Activated CD4-positive, alpha-beta T cell treated with anti-CD3 and anti-CD28 coated beads, Interleukin-2, amount 10 ng/mL, durations not matched to agents 7 days and 5 days (primary cell): Measurements from ENCODE around the gene CCNY. TPM values are rescaled to one million over a fixed set of nuclear protein-coding genes. Genes with fewer than 3 reads are reported as not detected.
A peak's percentile ranks its signal among the peaks of the same experiment; 100 is the strongest.
"Not testable (repeated sequence)": the region's sequence is repeated elsewhere in the genome, so short reads cannot be mapped to it uniquely, and the experiment has no call there.

Experiments
- CTCF ChIA-PET: fragments of 350-600 bp; sonication (Branson Sonifier 250); formaldehyde crosslinking; loops from one replicate; lab custom pipeline; 2021; ENCODE audit warnings: antibody characterized with exemption; lab: Charles Lee
- POLR2A ChIA-PET: fragments of 350-600 bp; sonication (Branson Sonifier 250); formaldehyde crosslinking; loops from one replicate; lab custom pipeline; 2021; ENCODE audit warnings: antibody characterized with exemption; lab: Charles Lee
- DNase-seq: peaks from one replicate; pipeline ENCODE4 v3.0.0-alpha.2; 2020
- H3K27ac Mint-ChIP-seq: one replicate; pipeline ENCODE4 v1.8.0; 2021; ENCODE audit warnings: mild to moderate bottlenecking, moderate library complexity, mixed read lengths
- H3K27me3 Mint-ChIP-seq: one replicate; pipeline ENCODE4 v1.8.0; 2021; ENCODE audit warnings: mixed read lengths
- H3K36me3 Mint-ChIP-seq: one replicate; pipeline ENCODE4 v1.8.0; 2021; ENCODE audit warnings: low read depth, mixed read lengths
- H3K4me1 Mint-ChIP-seq: one replicate; pipeline ENCODE4 v1.8.0; 2021; ENCODE audit warnings: mixed read lengths
- H3K4me3 Mint-ChIP-seq: one replicate; pipeline ENCODE4 v1.8.0; 2021; ENCODE audit warnings: mild to moderate bottlenecking, moderate library complexity, mixed read lengths
- H3K9me3 Mint-ChIP-seq: one replicate; pipeline ENCODE4 v1.8.0; 2021; ENCODE audit warnings: mixed read lengths
- total RNA-seq, 2 experiments: library from RNA; stranded (reverse); gene quantifications; one replicate each; pipeline ENCODE4 v1.2.3, GENCODE V29; 2021

CCNY gene
- total RNA-seq, 2 experiments from 2014 or later = 67.4 to 76.4 TPM

DNA sequence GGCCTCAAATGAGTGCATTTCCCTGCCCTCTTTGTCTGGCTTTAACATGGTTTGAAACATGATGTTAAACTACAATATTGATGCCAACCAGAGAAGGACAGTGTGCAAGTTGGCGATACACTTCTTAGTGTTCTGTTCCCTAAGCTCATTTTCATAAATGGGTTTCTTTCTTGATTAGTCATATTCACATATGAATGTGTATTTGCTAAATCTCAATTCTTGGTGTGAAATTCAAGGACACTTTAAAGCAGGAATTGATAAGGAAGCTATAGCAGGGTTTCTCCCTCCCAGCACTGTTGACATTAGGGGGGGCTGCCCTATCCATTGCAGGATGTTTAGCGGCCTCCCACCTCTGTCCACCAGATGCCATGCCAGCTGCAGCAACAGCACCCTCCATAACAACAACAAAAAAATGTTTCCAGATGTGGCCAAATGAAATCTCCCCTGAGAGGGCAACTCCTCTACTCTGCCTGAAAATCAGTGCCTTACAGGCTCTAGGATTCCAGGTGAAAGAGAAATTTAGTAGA, 13.1 kb downstream of the CCNY start:
- Mint-ChIP-seq H3K27ac (no peak overlapping the region), H3K4me3 (no peak overlapping the region), H3K36me3 (peaks cover 9% of the 10 kb centered on the region), H3K27me3 (no peaks in the 10 kb centered on the region), H3K9me3 (no peaks in the 10 kb centered on the region), H3K4me1 (peaks cover 64% of the 10 kb centered on the region)
- CTCF ChIA-PET = interaction anchor here (1.3 to 1.8 kb wide), 3 partner anchors 10 to 224 kb away, joined by 4 to 7 read pairs (median 6); no protein-coding TSS in a partner anchor
- DNase-seq = no peak
- POLR2A ChIA-PET = no interaction called here

- CTCF ChIA-PET = interaction anchor here (1.0 to 1.8 kb wide), 4 partner anchors 9 to 225 kb away, joined by 3 to 7 read pairs (median 4); no protein-coding TSS in a partner anchor
- Mint-ChIP-seq H3K4me3 (no peak overlapping the region), H3K27me3 (no peaks in the 10 kb centered on the region)
Measured at GRCh38 chr10:35351021-35351420, 14.7 kb downstream of the CCNY start.

GRCh38 chr10:35352097-35352496, 15.8 kb downstream of the CCNY start:
- peaks cover 6% of the 10 kb centered on the region for H3K36me3 Mint-ChIP-seq
- CTCF ChIA-PET = interaction anchor here (1.7 kb wide), 1 partner anchor 8 kb away, joined by 4 read pairs; no protein-coding TSS in a partner anchor
- H3K4me1 Mint-ChIP-seq = peaks cover 75% of the 10 kb centered on the region
- no peak overlapping the region for H3K27ac Mint-ChIP-seq
- H3K9me3 Mint-ChIP-seq = no peaks in the 10 kb centered on the region
- no peak overlapping the region for H3K4me3 Mint-ChIP-seq
- H3K27me3 Mint-ChIP-seq = no peaks in the 10 kb centered on the region
- DNase-seq = no peak
- POLR2A ChIA-PET = no interaction called here

More at GRCh38 chr10:35351021-35351420, 14.7 kb downstream of the CCNY start:
- Mint-ChIP-seq H3K4me1 (peaks cover 68% of the 10 kb centered on the region), H3K27ac (no peak overlapping the region), H3K36me3 (peaks cover 6% of the 10 kb centered on the region), H3K9me3 (no peaks in the 10 kb centered on the region)
- POLR2A ChIA-PET = no interaction called here
- DNase-seq = no peak

GRCh38 chr10:35352512-35352911, 16.2 kb downstream of the CCNY start:
- Mint-ChIP-seq H3K4me1 (peaks cover 76% of the 10 kb centered on the region), H3K27me3 (no peaks in the 10 kb centered on the region), H3K4me3 (peak overlapping the region; percentile 16), H3K27ac (no peak overlapping the region), H3K9me3 (no peaks in the 10 kb centered on the region), H3K36me3 (peaks cover 7% of the 10 kb centered on the region)
- DNase-seq = peak; percentile 29
- POLR2A ChIA-PET = no interaction called here
- CTCF ChIA-PET = interaction anchor here (1.3 to 1.7 kb wide), 2 partner anchors 8 to 226 kb away, joined by 3 to 4 read pairs; no protein-coding TSS in a partner anchor

DNA sequence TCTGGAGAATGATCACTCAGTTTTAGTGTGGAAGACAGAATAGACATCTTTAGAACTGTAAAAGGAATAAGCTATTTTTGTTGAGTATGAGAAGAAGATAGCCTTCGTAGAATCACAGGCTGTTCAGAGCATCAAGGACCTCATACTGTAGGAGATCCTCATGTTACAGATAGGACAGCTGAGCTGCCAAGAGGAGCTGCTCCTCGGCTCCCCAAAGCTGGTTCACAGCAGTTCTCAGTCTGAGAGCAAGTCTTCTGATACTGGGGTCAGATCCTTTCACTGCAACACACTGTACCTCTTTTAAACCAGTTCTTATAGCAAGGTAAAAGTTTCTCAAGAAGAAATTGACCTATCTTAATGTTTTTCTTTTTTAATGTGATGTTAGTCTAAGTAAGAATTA, 17.1 kb downstream of the CCNY start:
- CTCF ChIA-PET = interaction anchor here (0.6 to 1.3 kb wide), 3 partner anchors 8 to 227 kb away, joined by 3 to 5 read pairs (median 3); no protein-coding TSS in a partner anchor
- no peak overlapping the region for H3K27ac Mint-ChIP-seq
- no peaks in the 10 kb centered on the region for H3K9me3 Mint-ChIP-seq
- H3K4me3 Mint-ChIP-seq = no peak overlapping the region
- no peaks in the 10 kb centered on the region for H3K27me3 Mint-ChIP-seq
- H3K4me1 Mint-ChIP-seq = peaks cover 81% of the 10 kb centered on the region
- DNase-seq = no peak
- peaks cover 8% of the 10 kb centered on the region for H3K36me3 Mint-ChIP-seq
- POLR2A ChIA-PET = no interaction called here

- H3K4me1 Mint-ChIP-seq = peaks cover 81% of the 10 kb centered on the region
- H3K36me3 Mint-ChIP-seq = peaks cover 8% of the 10 kb centered on the region
- ChIA-PET CTCF (interaction anchor here (0.6 to 1.3 kb wide), 4 partner anchors 8 to 228 kb away, joined by 3 to 5 read pairs (median 3); partner anchors contain the start of gene CREM), POLR2A (no interaction called here)
- no peak overlapping the region for H3K4me3 Mint-ChIP-seq
- H3K27ac Mint-ChIP-seq = no peak overlapping the region
- H3K27me3 Mint-ChIP-seq = no peaks in the 10 kb centered on the region
- no peaks in the 10 kb centered on the region for H3K9me3 Mint-ChIP-seq
- no peak for DNase-seq
Measured at GRCh38 chr10:35353805-35354204, 17.5 kb downstream of the CCNY start.

DNA sequence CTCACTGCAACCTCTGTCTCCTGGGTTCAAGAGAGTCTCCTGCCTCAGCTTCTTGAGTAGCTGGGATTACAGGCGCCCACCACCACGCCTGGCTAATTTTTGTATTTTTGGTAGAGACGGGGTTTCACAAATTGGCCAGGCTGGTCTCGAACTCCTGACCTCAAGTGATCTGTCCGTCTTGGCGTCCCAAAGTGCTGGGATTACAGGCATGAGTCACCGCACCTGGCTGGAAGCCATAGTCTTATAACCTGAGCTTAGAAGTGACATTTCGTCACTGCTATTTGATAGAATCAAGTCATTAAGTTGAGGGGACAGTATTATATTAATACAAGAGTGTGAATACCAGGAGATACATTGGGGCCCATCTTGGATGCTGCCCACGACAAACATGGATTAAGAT, 17.9 kb downstream of the CCNY start:
- peaks cover 79% of the 10 kb centered on the region for H3K4me1 Mint-ChIP-seq
- H3K27ac Mint-ChIP-seq, POLR2A ChIA-PET, H3K27me3 Mint-ChIP-seq, H3K9me3 Mint-ChIP-seq, H3K36me3 Mint-ChIP-seq, H3K4me3 Mint-ChIP-seq, DNase-seq: not testable (repeated sequence)
- CTCF ChIA-PET = interaction anchor here (0.7 to 1.7 kb wide), 4 partner anchors 9 to 228 kb away, joined by 3 to 5 read pairs (median 3); partner anchors contain the start of gene CREM

DNA sequence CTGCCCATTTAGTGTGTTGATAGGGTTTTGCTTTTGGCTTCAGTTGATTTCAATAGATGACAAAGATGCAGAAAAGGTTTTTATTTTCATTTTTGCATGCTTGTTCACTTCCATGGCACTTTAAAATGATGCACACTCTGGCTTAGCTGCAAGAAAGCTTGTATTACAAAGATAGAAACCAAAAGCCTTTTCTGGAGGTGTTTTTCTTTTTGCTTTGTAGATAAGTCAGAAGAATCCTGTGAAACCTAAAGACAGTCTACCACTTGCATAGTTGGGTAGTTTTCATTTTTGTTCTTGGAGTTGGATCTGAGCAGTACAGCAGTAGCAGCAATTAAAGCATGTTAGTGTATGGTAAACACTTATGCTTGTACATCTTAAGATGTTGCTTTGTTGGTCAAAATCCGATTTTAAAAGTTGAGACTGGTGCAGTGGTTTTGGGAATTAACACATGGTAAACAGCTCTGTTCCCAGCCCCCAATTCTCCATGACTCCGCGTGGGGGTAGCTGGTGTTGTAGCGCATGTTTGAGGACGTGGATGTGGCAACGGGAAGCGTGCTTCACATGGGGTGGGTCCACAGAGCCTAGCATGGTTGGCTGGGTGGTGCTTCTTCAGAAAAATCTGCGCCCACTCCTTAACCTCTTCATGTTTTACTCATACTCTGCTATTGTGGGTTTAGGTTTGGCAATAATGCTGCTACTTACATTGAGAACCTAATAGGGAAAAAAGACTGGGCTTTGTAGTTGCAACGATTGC, 19.8 kb downstream of the CCNY start:
- POLR2A ChIA-PET = interaction anchor here (1.0 kb wide), 1 partner anchor 16 kb away, joined by 3 read pairs; no protein-coding TSS in a partner anchor
- Mint-ChIP-seq H3K27ac (peak overlapping the region; percentile 88), H3K9me3 (no peaks in the 10 kb centered on the region), H3K4me3 (peak overlapping the region; percentile 53), H3K27me3 (no peaks in the 10 kb centered on the region), H3K36me3 (peaks cover 9% of the 10 kb centered on the region), H3K4me1 (peaks cover 67% of the 10 kb centered on the region)
- DNase-seq = peak; percentile 28
- CTCF ChIA-PET = interaction anchor here (1.0 to 1.7 kb wide), 2 partner anchors 8 to 148 kb away, joined by 3 to 5 read pairs; no protein-coding TSS in a partner anchor

- peaks cover 62% of the 10 kb centered on the region for H3K4me1 Mint-ChIP-seq
- peak overlapping the region; percentile 88 for H3K27ac Mint-ChIP-seq
- peaks cover 9% of the 10 kb centered on the region for H3K36me3 Mint-ChIP-seq
- H3K4me3 Mint-ChIP-seq = peak overlapping the region; percentile 53
- ChIA-PET CTCF (no interaction called here), POLR2A (no interaction called here)
- no peaks in the 10 kb centered on the region for H3K27me3 Mint-ChIP-seq
- peak; percentile 31 for DNase-seq
- H3K9me3 Mint-ChIP-seq = no peaks in the 10 kb centered on the region
Measured at GRCh38 chr10:35356725-35357092, 20.4 kb downstream of the CCNY start.

GRCh38 chr10:35359056-35359455, 22.7 kb downstream of the CCNY start:
- DNase-seq = no peak
- Mint-ChIP-seq H3K9me3 (no peaks in the 10 kb centered on the region), H3K4me1 (peaks cover 52% of the 10 kb centered on the region)

DNA sequence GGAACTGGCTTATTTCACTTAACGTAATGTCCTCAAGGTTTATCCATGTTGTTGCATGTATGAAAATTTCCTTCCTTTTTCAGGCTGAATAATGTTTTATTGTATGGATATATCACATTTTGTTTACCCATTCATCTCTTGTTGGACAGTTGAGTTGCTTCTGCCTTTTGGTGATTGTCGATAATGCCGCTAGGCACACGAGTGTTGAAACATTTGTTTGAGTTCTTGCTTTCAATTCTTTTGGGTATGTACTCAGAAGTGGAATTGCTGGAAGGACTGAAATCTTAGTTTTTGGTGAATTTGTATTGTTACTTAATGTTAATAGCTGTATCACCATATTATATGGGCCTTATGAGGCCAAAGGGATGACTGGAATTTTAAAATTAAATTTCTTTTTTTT, 23.6 kb downstream of the CCNY start:
- ChIA-PET CTCF (interaction anchor here (0.9 kb wide), 1 partner anchor 8 kb away, joined by 4 read pairs; no protein-coding TSS in a partner anchor), POLR2A (no interaction called here)
- Mint-ChIP-seq H3K36me3 (peaks cover 8% of the 10 kb centered on the region), H3K27me3 (no peaks in the 10 kb centered on the region), H3K4me3 (no peak overlapping the region), H3K4me1 (peaks cover 47% of the 10 kb centered on the region), H3K27ac (no peak overlapping the region), H3K9me3 (no peaks in the 10 kb centered on the region)
- DNase-seq = no peak

More at GRCh38 chr10:35359056-35359455, 22.7 kb downstream of the CCNY start:
- no peaks in the 10 kb centered on the region for H3K27me3 Mint-ChIP-seq
- H3K4me3 Mint-ChIP-seq = no peak overlapping the region
- POLR2A ChIA-PET = no interaction called here
- CTCF ChIA-PET = no interaction called here
- H3K27ac Mint-ChIP-seq = no peak overlapping the region
- H3K36me3 Mint-ChIP-seq = peaks cover 8% of the 10 kb centered on the region

DNA sequence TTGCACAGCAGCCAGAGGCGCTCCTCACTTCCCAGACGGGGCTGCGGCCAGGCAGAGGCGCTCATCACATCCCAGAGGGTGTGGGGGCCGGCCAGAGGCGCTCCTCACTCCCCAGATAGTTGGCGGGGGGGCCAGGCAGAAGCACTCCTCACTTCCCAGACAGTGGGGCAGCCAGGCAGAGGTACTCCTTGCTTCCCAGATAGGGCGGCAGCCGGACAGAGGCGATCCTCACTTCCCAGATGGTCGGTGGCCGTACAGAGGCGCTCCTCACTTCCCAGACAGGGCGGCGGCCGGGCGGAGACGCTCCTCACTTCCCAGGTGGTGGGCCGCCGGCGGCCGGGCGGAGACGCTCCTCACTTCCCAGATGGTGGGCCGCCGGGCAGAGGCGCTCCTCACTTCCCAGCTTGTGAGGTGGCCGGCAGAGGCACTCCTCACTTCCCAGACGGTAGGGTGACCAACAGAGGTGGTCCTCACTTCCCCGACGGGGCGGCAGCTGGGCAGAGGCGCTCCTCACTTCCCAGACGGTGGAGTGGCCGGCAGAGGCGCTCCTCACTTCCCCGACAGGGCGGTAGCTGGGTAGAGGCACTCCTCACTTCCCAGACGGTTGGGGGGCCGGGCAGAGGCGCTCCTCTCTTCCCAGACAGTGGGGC, 26.5 kb downstream of the CCNY start:
- ChIA-PET POLR2A (no interaction called here), CTCF (interaction anchor here (1.5 kb wide), 1 partner anchor 29 kb away, joined by 3 read pairs; no protein-coding TSS in a partner anchor)
- no peak overlapping the region for H3K27ac Mint-ChIP-seq
- no peaks in the 10 kb centered on the region for H3K27me3 Mint-ChIP-seq
- H3K36me3 Mint-ChIP-seq = peaks cover 6% of the 10 kb centered on the region
- peaks cover 21% of the 10 kb centered on the region for H3K4me1 Mint-ChIP-seq
- no peaks in the 10 kb centered on the region for H3K9me3 Mint-ChIP-seq
- no peak overlapping the region for H3K4me3 Mint-ChIP-seq
- no peak for DNase-seq
